Measurements from ENCODE around the gene CEACAM19. TPM values are rescaled to one million over a fixed set of nuclear protein-coding genes. Genes with fewer than 3 reads are reported as not detected.

The CEACAM19 gene
- total and polyA plus RNA-seq, 2 of the 13 experiments (the other 11 are each of a cell fraction or from before 2014, with no cell fraction given) = 1.3 to 4.0 TPM

DNA sequence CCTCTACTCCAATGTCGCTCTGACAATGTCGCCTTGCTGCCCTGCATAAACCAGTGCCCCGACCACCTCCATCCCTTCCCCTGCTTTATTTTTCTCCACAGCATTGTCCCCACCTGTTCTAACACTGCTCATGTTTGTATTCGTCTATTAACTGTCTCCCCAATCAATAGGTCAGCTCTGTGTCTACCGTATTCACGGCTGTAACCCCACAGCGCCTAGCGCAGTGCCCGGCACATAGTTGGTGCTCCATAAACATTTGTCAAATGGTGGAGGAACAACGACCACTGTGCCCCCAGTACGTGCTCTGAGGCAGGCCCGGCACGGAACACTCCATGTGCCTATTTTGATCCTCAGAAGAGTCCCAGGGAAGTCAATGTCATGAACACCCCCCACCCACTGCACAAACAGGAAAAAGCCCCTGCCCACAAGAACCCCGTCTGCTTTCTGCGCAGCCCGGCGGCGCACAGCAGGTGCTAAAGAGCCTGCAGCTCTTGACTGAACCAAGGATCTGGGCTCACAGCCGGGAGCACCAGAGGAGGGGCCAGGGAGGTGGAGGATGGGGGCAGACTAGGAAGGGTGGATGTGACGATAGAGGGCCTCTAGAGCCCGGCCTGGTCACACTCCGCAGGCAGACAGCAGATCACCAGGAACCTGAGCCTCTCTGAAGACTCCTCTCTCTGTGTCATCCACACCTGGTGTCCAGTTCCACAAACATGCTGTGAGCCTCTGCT lies 25.8 kb downstream of the CEACAM19 start:
- CTCF ChIA-PET (ENCODE audit: low intra/inter-chr PET ratio, low total read pairs) = no interaction called here
- in situ Hi-C loops (cut with HindIII; ENCODE audit: extremely low pct_ligation_motif_present, low pct_unique_long_range_greater_than_20kb) = no loop called here
- TF ChIP-seq ZFY (CRISPR knock-in tag; IDR thresholded peaks at IDR 0.05) (peak; percentile 21; the same call in 1 of the 2 replicates), ZKSCAN1 (IDR thresholded peaks at IDR 0.05; ENCODE audit: low read length) (no peak), ONECUT2 (CRISPR knock-in tag; IDR thresholded peaks at IDR 0.05) (peak; percentile 46; the same call in 1 of the 2 replicates), ZNF501 (CRISPR knock-in tag; IDR thresholded peaks at IDR 0.05) (0 out of 2 replicates have a peak, but pooled peaks have one; percentile 37), ZNF629 (CRISPR knock-in tag; conservative IDR thresholded peaks at IDR 0.05) (0 out of 2 replicates have a peak, but pooled peaks have one; percentile 14), SOX13 (IDR thresholded peaks at IDR 0.05) (no peak), SOX13 (CRISPR knock-in tag; conservative IDR thresholded peaks at IDR 0.05 in 1 of 2, IDR thresholded peaks at IDR 0.05 in 1 of 2) (0 out of 4 replicates have a peak, but pooled peaks of 1 of the 2 experiments have one; percentile 9), PRPF4 (IDR thresholded peaks at IDR 0.05; ENCODE audit: low read depth, low read length, poor library complexity, severe bottlenecking) (peak; percentile 25), SAP130 (CRISPR knock-in tag; IDR thresholded peaks at IDR 0.05; ENCODE audit: low read depth) (0 out of 2 replicates have a peak, but pooled peaks have one; percentile 27), NR2F6 (IDR thresholded peaks at IDR 0.05) (no peak), NR2F6 (CRISPR knock-in tag; IDR thresholded peaks at IDR 0.05) (0 out of 2 replicates have a peak, but pooled peaks have one; percentile 31), NCOA2 (CRISPR knock-in tag; IDR thresholded peaks at IDR 0.05) (0 out of 2 replicates have a peak, but pooled peaks have one; percentile 29), ZNF331 (CRISPR knock-in tag; IDR thresholded peaks at IDR 0.05) (peak; percentile 42; the same call in 1 of the 2 replicates), ZNF678 (CRISPR knock-in tag; IDR thresholded peaks at IDR 0.05) (no peak), ZMYM4 (CRISPR knock-in tag; IDR thresholded peaks at IDR 0.05) (peak; percentile 15; the same call in 1 of the 2 replicates), SOX6 (IDR thresholded peaks at IDR 0.05) (no peak), SOX6 (CRISPR knock-in tag; IDR thresholded peaks at IDR 0.05) (0 out of 2 replicates have a peak, but pooled peaks have one; percentile 28), ZNF563 (CRISPR knock-in tag; IDR thresholded peaks at IDR 0.05) (no peak), ZMYM3 (CRISPR knock-in tag; IDR thresholded peaks at IDR 0.05) (0 out of 2 replicates have a peak, but pooled peaks have one; percentile 32), SRY (CRISPR knock-in tag; IDR thresholded peaks at IDR 0.05) (0 out of 2 replicates have a peak, but pooled peaks have one; percentile 15), MIXL1 (CRISPR knock-in tag; IDR thresholded peaks at IDR 0.05) (peak; percentile 42; the same call in 1 of the 2 replicates), ATF7-NPFF (CRISPR knock-in tag; IDR thresholded peaks at IDR 0.05; ENCODE audit: low read depth) (no peak), HDAC1 (CRISPR knock-in tag; IDR thresholded peaks at IDR 0.05) (peak; percentile 67), ZSCAN25 (CRISPR knock-in tag; IDR thresholded peaks at IDR 0.05) (0 out of 2 replicates have a peak, but pooled peaks have one; percentile 77), NFATC3 (CRISPR knock-in tag; IDR thresholded peaks at IDR 0.05) (0 out of 2 replicates have a peak, but pooled peaks have one; percentile 27)
- TF ChIP-seq, protein P1, sequence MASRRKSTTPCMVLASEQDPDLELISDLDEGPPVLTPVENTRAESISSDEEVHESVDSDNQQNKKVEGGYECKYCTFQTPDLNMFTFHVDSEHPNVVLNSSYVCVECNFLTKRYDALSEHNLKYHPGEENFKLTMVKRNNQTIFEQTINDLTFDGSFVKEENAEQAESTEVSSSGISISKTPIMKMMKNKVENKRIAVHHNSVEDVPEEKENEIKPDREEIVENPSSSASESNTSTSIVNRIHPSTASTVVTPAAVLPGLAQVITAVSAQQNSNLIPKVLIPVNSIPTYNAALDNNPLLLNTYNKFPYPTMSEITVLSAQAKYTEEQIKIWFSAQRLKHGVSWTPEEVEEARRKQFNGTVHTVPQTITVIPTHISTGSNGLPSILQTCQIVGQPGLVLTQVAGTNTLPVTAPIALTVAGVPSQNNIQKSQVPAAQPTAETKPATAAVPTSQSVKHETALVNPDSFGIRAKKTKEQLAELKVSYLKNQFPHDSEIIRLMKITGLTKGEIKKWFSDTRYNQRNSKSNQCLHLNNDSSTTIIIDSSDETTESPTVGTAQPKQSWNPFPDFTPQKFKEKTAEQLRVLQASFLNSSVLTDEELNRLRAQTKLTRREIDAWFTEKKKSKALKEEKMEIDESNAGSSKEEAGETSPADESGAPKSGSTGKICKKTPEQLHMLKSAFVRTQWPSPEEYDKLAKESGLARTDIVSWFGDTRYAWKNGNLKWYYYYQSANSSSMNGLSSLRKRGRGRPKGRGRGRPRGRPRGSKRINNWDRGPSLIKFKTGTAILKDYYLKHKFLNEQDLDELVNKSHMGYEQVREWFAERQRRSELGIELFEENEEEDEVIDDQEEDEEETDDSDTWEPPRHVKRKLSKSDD (CRISPR knock-in tag; IDR thresholded peaks at IDR 0.05; ENCODE audit: low read depth) = peak; percentile 51; the same call in 1 of the 2 replicates

More for the DNA sequence above, 25.8 kb downstream of the CEACAM19 start:
- no TSS peak for BruUV-seq (replicated peaks)
- FAIRE-seq (no peak), ATAC-seq (no peak; the same call in 1 of the 3 replicates), DNase-seq (ENCODE audit: low spot score) (no peak)
- POLR2A ChIA-PET = interaction anchor here (0.7 kb wide), 1 partner anchor 16 kb away, joined by 3 read pairs; no protein-coding TSS in a partner anchor
- WGBS (ENCODE audit: low lambda C conversion rate) = 43% methylated on average over 13 of the region's 22 CpGs
- intact Hi-C loops (cut with micrococcal nuclease; ENCODE audit: unreplicated experiment) = no loop called here
- Histone ChIP-seq H4K20me1 (ENCODE audit: insufficient read depth, low read length) (no peaks in the 10 kb centered on the region), H2AFZ (ENCODE audit: low read length) (no peak overlapping the region), H3K36me3 (replicated peaks in 1 of 2; ENCODE audit: control insufficient read depth in 1 of 2, insufficient read depth in 2 of 2, low read length in 2 of 2) (no peaks in the 10 kb centered on the region), H3K27me3 (ENCODE audit: control insufficient read depth in 1 of 2, insufficient read depth in 2 of 2, low read length in 2 of 2) (no peaks in the 10 kb centered on the region), H3K27ac (ENCODE audit: extremely low read length, insufficient read depth, low read length) (peak overlapping the region; percentile 28), H3K9me3 (ENCODE audit: low read length) (no peaks in the 10 kb centered on the region), H3K4me1 (ENCODE audit: insufficient read depth, low read length) (peaks cover 96% of the 10 kb centered on the region), H3K4me3 (replicated peaks in 1 of 3; ENCODE audit: insufficient read depth in 1 of 3, low read depth in 2 of 3, low read length in 3 of 3) (no peak overlapping the region; a peak in 1 of 6 replicates), H3K9ac (ENCODE audit: insufficient read depth, low read depth, low read length) (peak overlapping the region; percentile 13; the same call in 1 of the 2 replicates), H3K79me2 (ENCODE audit: insufficient read depth, low read length) (no peaks in the 10 kb centered on the region), H3K4me2 (ENCODE audit: low read depth, low read length) (peak overlapping the region; percentile 53)
